ENCODE measurements around the gene TBC1D22B. TPM values are rescaled to one million over a fixed set of nuclear protein-coding genes. Genes with fewer than 3 reads are reported as not detected.

The TBC1D22B gene
- total RNA-seq, 1 experiment from 2014 or later = 12.9 TPM

- Histone ChIP-seq H3K14ac (ENCODE audit: insufficient read depth, low read length) (no peak overlapping the region), H3K4me1 (ENCODE audit: insufficient read depth, low read length) (no peaks in the 10 kb centered on the region), H2BK120ac (ENCODE audit: low read depth, low read length, poor library complexity, severe bottlenecking) (no peak overlapping the region), H3K23ac (ENCODE audit: insufficient read length, low read depth, low read length) (no peak overlapping the region), H3T11ph (ENCODE audit: low read length) (no peak overlapping the region), H3K56ac (ENCODE audit: insufficient read length, low read depth, low read length) (no peak overlapping the region), H2AK5ac (ENCODE audit: insufficient read length, low read length) (no peak overlapping the region), H3K23me2 (ENCODE audit: insufficient read length, low read depth, low read length, poor library complexity, severe bottlenecking) (no peaks in the 10 kb centered on the region), H4K91ac (ENCODE audit: insufficient read length, low read depth, low read length) (no peak overlapping the region), H2BK12ac (ENCODE audit: insufficient read length, low read depth, low read length) (no peak overlapping the region), H4K20me1 (ENCODE audit: control insufficient read depth, insufficient read depth, insufficient read length) (no peaks in the 10 kb centered on the region), H3K27ac (ENCODE audit: insufficient read length, low read depth, low read length) (no peak overlapping the region), H3K4me2 (ENCODE audit: insufficient read depth, insufficient read length, low read length) (no peak overlapping the region), H2BK20ac (ENCODE audit: low read depth, low read length, poor library complexity, severe bottlenecking) (no peak overlapping the region), H3K4ac (ENCODE audit: low read depth, low read length) (no peak overlapping the region), H3K27me3 (ENCODE audit: insufficient read depth, low read length) (no peaks in the 10 kb centered on the region), H3K9me3 (ENCODE audit: control insufficient read depth, low read depth, low read length) (no peaks in the 10 kb centered on the region), H2AFZ (ENCODE audit: low read length) (no peak overlapping the region), H4K8ac (replicated peaks; ENCODE audit: insufficient read length, low read depth, low read length) (no peak overlapping the region), H3K79me2 (ENCODE audit: insufficient read depth, low read length) (no peaks in the 10 kb centered on the region), H2BK15ac (ENCODE audit: low read depth, low read length) (no peak overlapping the region), H2BK5ac (ENCODE audit: insufficient read length, low read length) (no peak overlapping the region), H3K18ac (ENCODE audit: insufficient read length, low read depth, low read length) (no peak overlapping the region), H4K5ac (ENCODE audit: insufficient read length, low read depth, low read length) (no peak overlapping the region), H3K9ac (ENCODE audit: extremely low read depth, insufficient read length, low read length) (no peak overlapping the region), H3K79me1 (ENCODE audit: insufficient read depth, low read depth, low read length, poor library complexity, severe bottlenecking) (no peaks in the 10 kb centered on the region)
- Mint-ChIP-seq H3K27me3 (ENCODE audit: low read depth) (no peaks in the 10 kb centered on the region; the same call in 1 of the 2 replicates), H3K4me1 (peaks cover 3 to 8% of the 10 kb centered on the region in 2 experiments; a peak in 3 of 4 replicates), H3K36me3 (ENCODE audit: insufficient read depth in 1 of 3, low read depth in 3 of 3) (no peaks in the 10 kb centered on the region), H3K27ac (no peak overlapping the region), H3K9me3 (no peaks in the 10 kb centered on the region), H3K4me3 (no peak overlapping the region)
- no peak for TF ChIP-seq CTCF (conservative IDR thresholded peaks at IDR 0.05)
- no peak for DNase-seq
- no CpG with 5 or more reads among the region's 1 CpG for WGBS (ENCODE audit: extremely low coverage, insufficient read length, low lambda C conversion rate)
These were observed 19.2 kb upstream of the TBC1D22B start for GRCh38 chr6:37238381-37238780.
